Retinal pigment epithelial cell (primary cell): ENCODE data around the gene KMT2B.

Experiments used
- DNase-seq: peaks from one replicate; pipeline ENCODE4 v3.0.0-alpha.2; 2010; ENCODE audit warnings: low read depth
- H3K4me3 ChIP-seq: 2 replicates; pipeline ENCODE4 v1.5.1; 2011; ENCODE audit warnings: mild to moderate bottlenecking, low read length, control low read depth, moderate library complexity
- TF ChIP-seq, protein P1 (sequence below): conservative IDR thresholded peaks from 2 replicates; pipeline ENCODE4 v1.5.1; 2011; ENCODE audit warnings: low read depth, low read length, control low read depth, inconsistent platforms

KMT2B gene

DNA sequence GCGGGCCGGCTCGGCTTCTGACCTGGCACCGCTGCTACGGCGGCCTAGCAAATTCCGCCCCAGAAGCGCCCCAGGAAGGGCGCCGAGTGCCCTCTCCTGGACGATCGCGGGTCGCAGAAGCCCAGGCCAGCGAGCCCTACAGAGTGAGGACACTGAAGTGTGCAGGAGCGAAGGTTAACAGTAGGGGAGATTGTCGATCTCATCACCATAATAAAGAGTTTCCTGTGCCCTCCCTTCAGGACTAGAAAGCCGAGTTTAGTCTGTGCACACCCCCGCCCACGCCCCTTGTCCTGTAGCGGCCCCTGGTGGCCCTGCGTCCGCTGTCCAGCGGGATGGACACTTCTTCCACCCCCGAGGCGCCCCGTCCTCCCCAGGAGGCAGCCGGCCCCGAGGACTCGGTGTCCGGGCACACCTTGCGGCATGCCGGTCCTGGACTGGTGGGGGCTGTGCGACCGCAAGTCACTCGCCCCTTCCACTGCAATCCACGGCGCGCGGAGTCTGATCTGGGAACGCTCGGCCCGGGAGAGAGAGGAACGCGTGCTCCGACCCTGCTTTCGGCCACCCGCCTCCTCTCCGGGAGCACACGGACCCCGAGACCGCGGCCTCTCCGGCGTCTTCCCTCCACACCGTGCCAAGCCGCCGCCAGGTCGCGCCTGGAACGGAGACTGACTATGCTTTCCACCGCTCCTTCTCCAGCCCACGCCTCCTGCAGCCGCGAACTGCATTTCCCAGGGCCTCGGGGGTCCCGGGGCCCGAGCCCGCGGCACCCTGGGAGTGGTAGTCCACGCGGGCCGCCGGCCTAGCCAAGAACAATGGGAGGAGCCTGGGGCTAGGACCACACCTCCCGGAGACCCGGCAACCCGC, 770 bp upstream of the KMT2B start:
- H3K4me3 ChIP-seq: peak overlapping the region; percentile 77
- DNase-seq: peak; percentile 83
- TF ChIP-seq, protein P1, sequence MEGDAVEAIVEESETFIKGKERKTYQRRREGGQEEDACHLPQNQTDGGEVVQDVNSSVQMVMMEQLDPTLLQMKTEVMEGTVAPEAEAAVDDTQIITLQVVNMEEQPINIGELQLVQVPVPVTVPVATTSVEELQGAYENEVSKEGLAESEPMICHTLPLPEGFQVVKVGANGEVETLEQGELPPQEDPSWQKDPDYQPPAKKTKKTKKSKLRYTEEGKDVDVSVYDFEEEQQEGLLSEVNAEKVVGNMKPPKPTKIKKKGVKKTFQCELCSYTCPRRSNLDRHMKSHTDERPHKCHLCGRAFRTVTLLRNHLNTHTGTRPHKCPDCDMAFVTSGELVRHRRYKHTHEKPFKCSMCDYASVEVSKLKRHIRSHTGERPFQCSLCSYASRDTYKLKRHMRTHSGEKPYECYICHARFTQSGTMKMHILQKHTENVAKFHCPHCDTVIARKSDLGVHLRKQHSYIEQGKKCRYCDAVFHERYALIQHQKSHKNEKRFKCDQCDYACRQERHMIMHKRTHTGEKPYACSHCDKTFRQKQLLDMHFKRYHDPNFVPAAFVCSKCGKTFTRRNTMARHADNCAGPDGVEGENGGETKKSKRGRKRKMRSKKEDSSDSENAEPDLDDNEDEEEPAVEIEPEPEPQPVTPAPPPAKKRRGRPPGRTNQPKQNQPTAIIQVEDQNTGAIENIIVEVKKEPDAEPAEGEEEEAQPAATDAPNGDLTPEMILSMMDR: peak; percentile 81

DNA sequence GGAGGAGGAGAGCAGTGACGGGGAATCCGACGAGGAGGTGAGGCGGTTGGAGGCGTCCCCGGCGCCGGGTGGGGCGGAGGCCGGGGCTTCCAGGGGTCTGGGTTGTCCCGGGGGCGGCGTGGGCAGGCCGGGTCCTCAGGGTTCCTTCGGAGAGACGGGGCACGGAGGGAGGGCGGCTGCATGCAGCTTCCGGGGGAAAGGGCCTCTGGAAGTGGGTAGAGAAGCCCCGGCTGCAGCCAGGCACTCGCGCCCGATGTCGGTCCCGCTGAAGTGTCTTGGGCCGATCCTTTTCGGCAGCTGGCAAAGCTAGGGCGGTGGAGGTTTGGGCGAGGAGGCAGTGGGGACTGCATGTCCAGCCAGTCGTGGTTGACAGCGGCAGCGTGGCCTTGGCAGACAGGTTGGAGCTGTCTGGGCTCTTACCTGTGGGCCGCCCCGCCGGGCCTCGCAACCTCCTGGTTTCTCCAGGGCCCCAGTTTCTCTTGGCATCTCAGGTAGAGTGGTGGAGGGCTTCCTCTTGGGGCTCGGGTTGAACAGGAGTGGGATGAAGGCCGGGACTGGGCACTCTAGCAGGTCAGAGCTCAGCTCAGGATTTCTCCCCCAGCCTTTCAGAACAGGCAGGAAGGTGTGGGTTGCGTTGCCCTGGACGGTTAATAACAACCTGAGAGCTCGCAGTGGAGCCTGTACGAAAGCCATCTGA, 690 bp downstream of the KMT2B start:
- DNase-seq: no peak
- H3K4me3 ChIP-seq: peak overlapping the region; percentile 81
- TF ChIP-seq, protein P1: no peak

DNA sequence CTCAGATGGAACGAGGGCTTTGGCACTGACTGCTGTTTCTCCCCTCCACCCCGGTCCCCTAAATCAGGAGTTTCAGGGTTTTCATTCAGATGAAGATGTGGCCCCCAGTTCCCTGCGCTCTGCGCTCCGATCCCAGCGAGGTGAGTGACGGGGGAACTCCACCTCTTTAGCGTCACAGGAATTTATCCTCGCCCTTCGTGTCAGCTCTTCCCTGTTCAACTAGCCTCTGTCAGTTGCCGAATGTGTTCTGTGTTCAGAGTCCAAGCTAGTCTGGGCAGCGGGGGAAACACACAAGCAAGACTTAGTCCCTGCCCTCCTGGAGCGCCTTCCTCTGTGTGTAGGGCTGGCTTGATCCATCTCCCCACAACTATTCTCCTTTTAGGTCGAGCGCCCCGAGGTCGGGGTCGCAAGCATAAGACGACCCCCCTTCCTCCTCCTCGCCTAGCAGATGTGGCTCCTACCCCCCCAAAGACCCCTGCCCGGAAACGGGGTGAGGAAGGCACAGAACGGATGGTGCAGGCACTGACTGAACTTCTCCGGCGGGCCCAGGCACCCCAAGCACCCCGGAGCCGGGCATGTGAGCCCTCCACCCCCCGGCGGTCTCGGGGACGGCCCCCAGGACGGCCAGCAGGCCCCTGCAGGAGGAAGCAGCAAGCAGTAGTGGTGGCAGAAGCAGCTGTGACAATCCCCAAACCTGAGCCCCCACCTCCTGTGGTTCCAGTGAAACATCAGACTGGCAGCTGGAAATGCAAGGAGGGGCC, 1.8 kb downstream of the KMT2B start:
- H3K4me3 ChIP-seq: peak overlapping the region; percentile 81

DNA sequence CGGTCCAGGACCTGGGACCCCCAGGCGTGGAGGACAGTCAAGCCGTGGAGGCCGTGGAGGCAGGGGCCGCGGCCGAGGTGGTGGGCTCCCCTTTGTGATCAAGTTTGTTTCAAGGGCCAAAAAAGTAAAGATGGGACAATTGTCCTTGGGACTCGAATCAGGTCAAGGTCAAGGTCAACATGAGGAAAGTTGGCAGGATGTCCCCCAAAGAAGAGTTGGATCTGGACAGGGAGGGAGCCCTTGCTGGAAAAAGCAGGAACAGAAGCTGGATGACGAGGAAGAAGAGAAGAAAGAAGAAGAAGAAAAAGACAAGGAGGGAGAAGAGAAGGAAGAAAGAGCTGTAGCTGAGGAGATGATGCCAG, 2.3 kb downstream of the KMT2B start:
- no peak overlapping the region for H3K4me3 ChIP-seq
- no peak for DNase-seq
- TF ChIP-seq, protein P1: no peak

More for the DNA sequence above, 1.8 kb downstream of the KMT2B start:
- TF ChIP-seq, protein P1: no peak
- no peak for DNase-seq

DNA sequence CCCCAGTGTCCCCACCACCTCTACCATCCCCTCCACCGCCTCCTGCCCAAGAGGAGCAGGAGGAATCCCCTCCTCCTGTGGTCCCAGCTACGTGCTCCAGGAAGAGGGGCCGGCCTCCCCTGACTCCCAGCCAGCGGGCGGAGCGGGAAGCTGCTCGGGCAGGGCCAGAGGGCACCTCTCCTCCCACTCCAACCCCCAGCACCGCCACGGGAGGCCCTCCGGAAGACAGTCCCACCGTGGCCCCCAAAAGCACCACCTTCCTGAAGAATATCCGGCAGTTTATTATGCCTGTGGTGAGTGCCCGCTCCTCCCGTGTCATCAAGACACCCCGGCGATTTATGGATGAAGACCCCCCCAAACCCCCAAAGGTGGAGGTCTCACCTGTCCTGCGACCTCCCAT, 2.8 kb downstream of the KMT2B start:
- TF ChIP-seq, protein P1: no peak
- H3K4me3 ChIP-seq: no peak overlapping the region
- DNase-seq: no peak

DNA sequence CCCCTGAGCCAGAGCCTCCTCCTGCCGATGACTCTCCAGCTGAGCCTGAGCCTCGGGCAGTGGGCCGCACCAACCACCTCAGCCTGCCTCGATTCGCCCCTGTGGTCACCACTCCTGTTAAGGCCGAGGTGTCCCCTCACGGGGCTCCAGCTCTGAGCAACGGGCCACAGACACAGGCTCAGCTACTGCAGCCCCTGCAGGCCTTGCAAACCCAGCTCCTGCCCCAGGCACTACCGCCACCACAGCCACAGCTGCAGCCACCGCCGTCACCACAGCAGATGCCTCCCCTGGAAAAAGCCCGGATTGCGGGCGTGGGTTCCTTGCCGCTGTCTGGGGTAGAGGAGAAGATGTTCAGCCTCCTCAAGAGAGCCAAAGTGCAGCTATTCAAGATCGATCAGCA, 3.6 kb downstream of the KMT2B start:
- TF ChIP-seq, protein P1: no peak
- no peak for DNase-seq
- no peak overlapping the region for H3K4me3 ChIP-seq
